ENCODE results near the gene TSR3.

The TSR3 gene

DNA sequence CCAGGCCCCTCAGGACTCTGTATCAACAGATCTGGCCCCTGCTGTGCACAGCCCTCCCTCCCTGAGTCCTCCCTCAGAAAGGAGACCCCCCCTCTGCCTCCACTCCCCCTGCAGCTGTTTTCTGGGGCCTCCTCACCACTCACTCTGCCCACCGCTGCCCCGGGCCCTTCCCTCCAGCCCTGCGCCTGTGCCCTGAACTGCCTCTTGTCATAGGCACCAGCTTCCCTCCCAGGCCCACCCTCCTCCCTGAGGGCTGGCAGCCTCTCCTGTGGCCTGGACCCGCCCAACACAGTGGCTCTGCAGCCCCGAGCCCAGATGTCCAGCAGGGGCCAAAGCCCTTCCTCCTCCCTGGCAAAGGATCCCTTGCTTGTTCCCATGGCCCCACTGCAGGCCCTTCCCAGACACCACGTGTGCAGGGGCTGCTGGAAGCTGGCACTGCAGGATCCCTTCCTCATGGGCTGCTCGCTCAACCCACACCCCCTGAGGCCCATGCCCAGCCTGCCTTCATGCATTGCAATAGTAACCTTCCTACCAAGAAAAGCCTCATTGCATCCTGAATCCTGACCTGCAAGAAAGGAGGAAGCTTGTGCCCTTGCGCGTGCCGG is 25.8 kb upstream of the TSR3 start:
- Histone ChIP-seq H3K36me3 (ENCODE audit: control insufficient read depth in 1 of 2, insufficient read depth in 2 of 2, low read depth in 1 of 2, low read length in 2 of 2) (peaks cover 15 to 44% of the 10 kb centered on the region in 2 experiments), H3K27ac (ENCODE audit: low read length, poor library complexity, severe bottlenecking) (no peak overlapping the region)

DNA sequence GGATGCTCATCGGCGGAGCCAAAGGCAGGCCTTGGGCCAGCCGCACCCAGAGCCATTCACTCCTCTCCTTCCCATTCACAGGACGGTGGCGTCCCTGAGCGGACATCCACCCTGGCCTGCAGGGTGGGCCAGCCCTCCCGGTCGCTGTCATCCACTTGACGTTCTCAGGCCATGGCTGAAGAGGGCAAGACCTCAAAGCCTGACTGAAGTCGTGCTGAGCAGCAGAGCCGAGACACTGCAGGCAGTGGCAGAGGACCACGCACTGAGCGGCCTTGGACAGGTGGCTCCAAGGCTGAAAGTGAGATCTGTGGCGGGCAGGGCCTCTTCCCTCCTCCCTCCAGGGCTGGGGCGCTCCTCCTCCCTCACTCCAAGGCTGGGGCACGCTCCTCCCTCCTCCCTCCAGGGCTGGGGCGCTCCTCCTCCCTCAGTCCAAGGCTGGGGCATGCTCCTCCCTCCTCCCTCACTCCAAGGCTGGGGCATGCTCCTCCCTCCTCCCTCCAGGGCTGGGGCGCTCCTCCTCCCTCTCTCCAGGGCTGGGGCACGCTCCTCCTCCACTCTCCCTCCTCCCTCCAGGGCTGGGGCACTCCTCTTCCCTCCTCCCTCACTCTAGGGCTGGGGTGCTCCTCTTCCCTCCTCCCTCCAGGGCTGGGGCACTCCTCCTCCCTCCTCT is 24.2 kb upstream of the TSR3 start:
- H2BK15ac ChIP-seq (ENCODE audit: low read depth, poor library complexity, severe bottlenecking), result no peak overlapping the region
- H3K18ac ChIP-seq (ENCODE audit: low read depth in 1 of 2, low read length in 2 of 2), result no peak overlapping the region
- no peak overlapping the region for H3K4me2 ChIP-seq (ENCODE audit: low read length, poor library complexity, severe bottlenecking)
- no peak overlapping the region for H2AK5ac ChIP-seq (ENCODE audit: low read length, severe bottlenecking)
- H3K23ac ChIP-seq (ENCODE audit: low read length in 2 of 2), result no peak overlapping the region
- H4K91ac ChIP-seq (ENCODE audit: low read length), result no peak overlapping the region
- H2BK12ac ChIP-seq (ENCODE audit: low read length in 2 of 2), result no peak overlapping the region
- 92% methylated on average over 19 of the region's 19 CpGs for WGBS
- H3K4me1 ChIP-seq (ENCODE audit: control insufficient read depth, insufficient read depth, low read depth, low read length), result peaks cover 42% of the 10 kb centered on the region
- H3K4ac ChIP-seq (ENCODE audit: low read depth in 1 of 2, low read length in 2 of 2), result no peak overlapping the region
- no peak for DNase-seq
- H3K4me3 ChIP-seq (ENCODE audit: insufficient read depth in 1 of 2, low read depth in 1 of 2, low read length in 2 of 2), result no peak overlapping the region
- H3K79me1 ChIP-seq (replicated peaks; ENCODE audit: low read length, poor library complexity, severe bottlenecking), result peaks cover 30% of the 10 kb centered on the region
- H3K27me3 ChIP-seq (ENCODE audit: control insufficient read depth in 1 of 2, insufficient read depth in 1 of 2, low read length in 2 of 2), result no peaks in the 10 kb centered on the region
- no peak overlapping the region for H2BK120ac ChIP-seq (ENCODE audit: low read depth, low read length)
- H2AFZ ChIP-seq (ENCODE audit: low read depth, low read length), result no peak overlapping the region
- H3K9me3 ChIP-seq (ENCODE audit: control insufficient read depth, low read length), result no peaks in the 10 kb centered on the region
- H4K8ac ChIP-seq (ENCODE audit: low read length), result no peak overlapping the region
- no peak overlapping the region for H3K14ac ChIP-seq (ENCODE audit: low read length in 2 of 2)
- H3K9ac ChIP-seq (ENCODE audit: low read length), result no peak overlapping the region
- H3K36me3 ChIP-seq (ENCODE audit: control insufficient read depth in 1 of 2, insufficient read depth in 2 of 2, low read depth in 1 of 2, low read length in 2 of 2), result peaks cover 12 to 47% of the 10 kb centered on the region in 2 experiments
- no peak overlapping the region for H2BK5ac ChIP-seq (ENCODE audit: low read depth, low read length, poor library complexity, severe bottlenecking)
- no peak overlapping the region for H3K27ac ChIP-seq (ENCODE audit: low read length, poor library complexity, severe bottlenecking)

More for the DNA sequence above, 25.8 kb upstream of the TSR3 start:
- H3K79me1 ChIP-seq (replicated peaks; ENCODE audit: low read length, poor library complexity, severe bottlenecking), result peaks cover 20% of the 10 kb centered on the region
- H3K9ac ChIP-seq (ENCODE audit: low read length), result no peak overlapping the region
- no peak overlapping the region for H2BK12ac ChIP-seq (ENCODE audit: low read length in 2 of 2)
- no peak overlapping the region for H3K23ac ChIP-seq (ENCODE audit: low read length in 2 of 2)
- no peak overlapping the region for H2BK120ac ChIP-seq (ENCODE audit: low read depth, low read length)
- no peak overlapping the region for H2BK5ac ChIP-seq (ENCODE audit: low read depth, low read length, poor library complexity, severe bottlenecking)
- H2BK15ac ChIP-seq (ENCODE audit: low read depth, poor library complexity, severe bottlenecking), result no peak overlapping the region
- H3K27me3 ChIP-seq (ENCODE audit: control insufficient read depth in 1 of 2, insufficient read depth in 1 of 2, low read length in 2 of 2), result no peaks in the 10 kb centered on the region
- DNase-seq, result no peak
- no peak overlapping the region for H2AK5ac ChIP-seq (ENCODE audit: low read length, severe bottlenecking)
- 90% methylated on average over 10 of the region's 10 CpGs for WGBS
- no peak overlapping the region for H4K8ac ChIP-seq (ENCODE audit: low read length)
- H3K18ac ChIP-seq (ENCODE audit: low read depth in 1 of 2, low read length in 2 of 2), result no peak overlapping the region
- H3K4me3 ChIP-seq (ENCODE audit: insufficient read depth in 1 of 2, low read depth in 1 of 2, low read length in 2 of 2), result no peak overlapping the region
- H2AFZ ChIP-seq (ENCODE audit: low read depth, low read length), result no peak overlapping the region
- H3K4me2 ChIP-seq (ENCODE audit: low read length, poor library complexity, severe bottlenecking), result no peak overlapping the region
- H3K14ac ChIP-seq (ENCODE audit: low read length in 2 of 2), result no peak overlapping the region
- peaks cover 42% of the 10 kb centered on the region for H3K4me1 ChIP-seq (ENCODE audit: control insufficient read depth, insufficient read depth, low read depth, low read length)
- no peak overlapping the region for H3K4ac ChIP-seq (ENCODE audit: low read depth in 1 of 2, low read length in 2 of 2)
- no peaks in the 10 kb centered on the region for H3K9me3 ChIP-seq (ENCODE audit: control insufficient read depth, low read length)
- peak overlapping the region; percentile 7 for H4K91ac ChIP-seq (ENCODE audit: low read length)

DNA sequence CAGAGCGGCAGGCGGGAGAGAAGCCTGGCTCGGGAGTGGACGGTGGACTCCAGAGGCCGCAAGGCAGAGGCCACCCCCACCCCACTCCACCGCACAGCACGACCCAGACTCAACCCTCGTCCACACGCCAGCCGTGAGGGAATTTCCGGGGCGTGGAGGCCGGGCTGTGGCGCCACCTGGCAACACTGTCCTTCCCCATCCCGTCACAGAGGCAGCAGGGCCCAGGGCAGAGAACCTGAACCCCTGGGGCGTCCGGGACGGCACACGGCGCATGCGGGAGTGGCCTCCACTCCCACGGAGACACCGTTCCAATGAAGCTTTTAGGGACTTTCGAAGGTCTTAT is 23.6 kb upstream of the TSR3 start:
- Histone ChIP-seq H3K79me1 (replicated peaks; ENCODE audit: low read length, poor library complexity, severe bottlenecking) (peaks cover 30% of the 10 kb centered on the region), H3K36me3 (ENCODE audit: control insufficient read depth in 1 of 2, insufficient read depth in 2 of 2, low read depth in 1 of 2, low read length in 2 of 2) (peaks cover 9 to 51% of the 10 kb centered on the region in 2 experiments), H3K27me3 (ENCODE audit: control insufficient read depth in 1 of 2, insufficient read depth in 1 of 2, low read length in 2 of 2) (no peaks in the 10 kb centered on the region), H2BK120ac (ENCODE audit: low read depth, low read length) (no peak overlapping the region), H3K4me2 (ENCODE audit: low read length, poor library complexity, severe bottlenecking) (no peak overlapping the region), H4K91ac (ENCODE audit: low read length) (no peak overlapping the region), H2BK15ac (ENCODE audit: low read depth, poor library complexity, severe bottlenecking) (no peak overlapping the region), H3K4me1 (ENCODE audit: control insufficient read depth, insufficient read depth, low read depth, low read length) (peaks cover 42% of the 10 kb centered on the region), H3K9me3 (ENCODE audit: control insufficient read depth, low read length) (no peaks in the 10 kb centered on the region), H2AK5ac (ENCODE audit: low read length, severe bottlenecking) (no peak overlapping the region), H3K27ac (ENCODE audit: low read length, poor library complexity, severe bottlenecking) (no peak overlapping the region), H2BK5ac (ENCODE audit: low read depth, low read length, poor library complexity, severe bottlenecking) (no peak overlapping the region), H3K4ac (ENCODE audit: low read depth in 1 of 2, low read length in 2 of 2) (no peak overlapping the region), H3K14ac (ENCODE audit: low read length in 2 of 2) (no peak overlapping the region), H3K9ac (ENCODE audit: low read length) (no peak overlapping the region), H2AFZ (ENCODE audit: low read depth, low read length) (no peak overlapping the region), H3K18ac (ENCODE audit: low read depth in 1 of 2, low read length in 2 of 2) (no peak overlapping the region), H2BK12ac (ENCODE audit: low read length in 2 of 2) (no peak overlapping the region), H4K8ac (ENCODE audit: low read length) (no peak overlapping the region), H3K4me3 (ENCODE audit: insufficient read depth in 1 of 2, low read depth in 1 of 2, low read length in 2 of 2) (no peak overlapping the region), H3K23ac (ENCODE audit: low read length in 2 of 2) (no peak overlapping the region)
- no peak for DNase-seq
- WGBS, result 95% methylated on average over 24 of the region's 24 CpGs

DNA sequence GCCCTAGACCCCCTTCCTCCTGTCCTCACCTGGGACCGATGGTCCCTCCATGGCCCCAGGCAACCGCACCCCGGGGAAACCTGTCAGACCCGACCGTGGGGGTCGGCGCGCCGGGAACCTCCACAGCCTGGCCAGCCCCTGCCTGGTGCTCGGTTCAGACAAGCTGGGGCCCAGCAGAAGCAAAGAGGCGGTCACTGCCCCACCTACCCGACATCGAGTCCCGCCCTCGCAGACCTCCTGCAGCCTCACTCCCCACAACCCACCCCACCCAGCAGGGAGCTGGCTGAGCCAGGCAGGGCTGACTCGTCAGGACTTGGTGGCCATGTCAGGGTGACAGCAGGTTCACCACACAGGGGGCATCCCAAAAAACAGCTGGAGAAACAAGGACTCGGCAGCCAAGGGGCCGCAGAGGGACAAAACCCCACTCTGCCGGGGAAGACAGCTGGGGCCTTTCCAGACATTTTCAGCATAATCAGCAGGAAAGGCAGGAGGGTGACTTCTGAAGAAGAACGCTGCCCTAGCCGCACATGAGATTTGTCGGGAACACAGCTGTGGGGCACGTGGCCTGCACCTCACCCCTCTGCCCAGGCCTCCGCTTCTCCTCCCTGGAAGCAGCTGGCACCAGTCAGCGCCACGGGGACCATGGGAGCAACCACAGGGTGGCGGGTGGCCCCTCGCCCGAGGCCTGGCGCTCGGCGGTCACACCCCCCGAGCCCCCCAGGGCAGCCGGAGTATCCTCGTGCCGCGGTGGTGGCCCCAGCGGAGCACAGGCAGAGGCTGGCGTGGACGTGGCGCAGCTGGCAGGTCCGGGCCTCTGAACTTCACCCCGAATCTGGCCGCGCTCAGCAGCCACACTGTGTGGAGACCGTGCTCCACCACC is 23.0 kb upstream of the TSR3 start:
- Histone ChIP-seq H3K4ac (ENCODE audit: low read depth in 1 of 2, low read length in 2 of 2) (no peak overlapping the region), H3K14ac (ENCODE audit: low read length in 2 of 2) (no peak overlapping the region), H3K9ac (ENCODE audit: low read length) (no peak overlapping the region), H2AFZ (ENCODE audit: low read depth, low read length) (no peak overlapping the region), H3K4me3 (ENCODE audit: insufficient read depth in 1 of 2, low read depth in 1 of 2, low read length in 2 of 2) (no peak overlapping the region), H3K79me1 (replicated peaks; ENCODE audit: low read length, poor library complexity, severe bottlenecking) (peaks cover 33% of the 10 kb centered on the region), H3K4me1 (ENCODE audit: control insufficient read depth, insufficient read depth, low read depth, low read length) (peaks cover 42% of the 10 kb centered on the region), H3K36me3 (ENCODE audit: control insufficient read depth in 1 of 2, insufficient read depth in 2 of 2, low read depth in 1 of 2, low read length in 2 of 2) (peaks cover 12 to 57% of the 10 kb centered on the region in 2 experiments), H3K27me3 (ENCODE audit: control insufficient read depth in 1 of 2, insufficient read depth in 1 of 2, low read length in 2 of 2) (no peaks in the 10 kb centered on the region), H2AK5ac (ENCODE audit: low read length, severe bottlenecking) (no peak overlapping the region), H2BK120ac (ENCODE audit: low read depth, low read length) (no peak overlapping the region), H3K9me3 (ENCODE audit: control insufficient read depth, low read length) (no peaks in the 10 kb centered on the region), H3K4me2 (ENCODE audit: low read length, poor library complexity, severe bottlenecking) (no peak overlapping the region), H3K23ac (ENCODE audit: low read length in 2 of 2) (no peak overlapping the region), H3K18ac (ENCODE audit: low read depth in 1 of 2, low read length in 2 of 2) (no peak overlapping the region), H2BK15ac (ENCODE audit: low read depth, poor library complexity, severe bottlenecking) (no peak overlapping the region), H2BK5ac (ENCODE audit: low read depth, low read length, poor library complexity, severe bottlenecking) (no peak overlapping the region), H3K27ac (ENCODE audit: low read length, poor library complexity, severe bottlenecking) (no peak overlapping the region), H2BK12ac (ENCODE audit: low read length in 2 of 2) (no peak overlapping the region), H4K91ac (ENCODE audit: low read length) (no peak overlapping the region), H4K8ac (ENCODE audit: low read length) (no peak overlapping the region)
- 94% methylated on average over 46 of the region's 46 CpGs for WGBS
- no peak for DNase-seq
